ENCODE results near the gene MLXIP.

Gene MLXIP

DNA sequence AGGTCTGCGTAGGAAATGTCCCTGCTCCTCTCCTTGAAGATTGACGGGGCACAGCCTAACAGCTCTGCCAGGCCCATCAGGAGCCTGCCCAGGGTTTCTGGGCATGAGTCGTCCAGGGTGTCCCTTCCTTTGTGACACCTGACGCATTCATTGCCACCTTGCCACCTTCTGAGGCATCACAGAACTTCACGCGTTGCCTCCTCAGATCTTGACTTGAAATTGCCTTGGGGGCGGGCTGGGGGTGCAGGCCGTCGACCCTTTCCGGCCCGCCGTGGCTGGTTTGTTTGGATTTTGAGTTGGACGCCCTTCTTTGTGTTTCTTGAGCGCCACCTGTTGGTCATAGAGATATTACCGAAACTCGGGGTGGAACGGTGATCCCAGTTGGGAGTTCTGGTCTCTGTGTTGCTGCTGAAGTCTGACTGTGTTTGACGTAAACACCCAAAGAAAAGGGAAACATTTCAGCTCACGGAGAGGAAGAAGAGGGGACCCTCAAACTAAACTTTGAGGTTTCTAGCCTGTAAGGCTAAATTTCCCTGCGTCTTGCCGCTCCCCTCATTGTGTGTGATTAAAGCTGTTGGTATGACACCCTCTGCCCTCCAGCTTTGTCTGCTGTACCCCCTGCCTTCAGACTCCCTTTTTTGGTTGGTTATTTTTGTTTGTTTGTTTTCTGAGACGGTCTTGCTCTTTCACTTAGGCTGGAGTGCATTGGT is 44.6 kb downstream of the MLXIP start:
- intact Hi-C loops (cut with DNase I) = loop anchor here (1.0 to 5.0 kb wide), 2 partner anchors 69 to 206 kb away; partner anchors contain the start of gene CFAP251
- peak in 8 of 10 donors; percentile 57 to 91 (median 77) for DNase-seq

DNA sequence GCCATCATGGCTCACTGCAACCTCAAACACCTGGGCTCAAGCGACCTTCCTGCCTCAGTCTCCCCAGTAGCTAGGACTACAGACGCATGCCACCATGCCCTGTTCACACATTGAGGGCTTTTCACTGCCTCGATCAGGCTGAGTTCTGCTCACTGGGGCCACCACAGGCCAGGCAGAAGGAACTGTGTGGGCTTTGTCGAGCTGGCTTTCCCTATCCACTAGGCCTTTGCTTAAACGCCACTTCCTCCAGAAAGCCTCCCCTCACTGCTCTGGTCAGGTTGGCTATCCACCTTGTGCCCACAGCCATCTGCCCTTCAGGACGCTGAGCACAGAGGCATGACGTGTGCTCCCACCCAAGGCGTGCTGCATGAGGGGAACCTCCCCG is 45.2 kb downstream of the MLXIP start:
- DNase-seq = peak in 3 of 10 donors; percentile 26 to 57 (median 29)
- intact Hi-C loops (cut with DNase I) = loop anchor here (1.0 to 5.0 kb wide), 2 partner anchors 69 to 206 kb away; partner anchors contain the start of gene CFAP251

DNA sequence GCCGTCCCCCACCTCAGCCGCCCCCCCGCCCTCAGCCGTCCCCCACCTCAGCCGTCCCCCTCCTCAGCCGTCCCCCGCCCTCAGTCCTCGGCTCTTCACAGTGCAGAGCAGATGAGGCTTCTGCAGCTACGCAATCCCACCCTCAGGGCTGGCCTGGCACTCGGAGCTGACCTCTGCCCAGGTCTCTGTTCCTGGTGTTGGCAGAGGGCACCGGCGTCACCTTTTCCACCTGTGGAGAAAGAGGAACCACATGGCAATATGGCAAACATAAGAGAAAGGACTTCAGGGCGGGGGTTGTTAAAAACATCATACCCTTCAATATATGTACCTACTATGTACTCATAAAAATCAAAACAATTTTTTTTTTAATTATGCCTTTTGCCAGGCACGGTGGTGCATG is 45.8 kb downstream of the MLXIP start:
- DNase-seq = peak in 3 of 10 donors; percentile 1 to 32 (median 22)
- intact Hi-C loops (cut with DNase I) = loop anchor here (5.0 kb wide), 1 partner anchor 207 kb away; the partner anchor contains the start of gene CFAP251

DNA sequence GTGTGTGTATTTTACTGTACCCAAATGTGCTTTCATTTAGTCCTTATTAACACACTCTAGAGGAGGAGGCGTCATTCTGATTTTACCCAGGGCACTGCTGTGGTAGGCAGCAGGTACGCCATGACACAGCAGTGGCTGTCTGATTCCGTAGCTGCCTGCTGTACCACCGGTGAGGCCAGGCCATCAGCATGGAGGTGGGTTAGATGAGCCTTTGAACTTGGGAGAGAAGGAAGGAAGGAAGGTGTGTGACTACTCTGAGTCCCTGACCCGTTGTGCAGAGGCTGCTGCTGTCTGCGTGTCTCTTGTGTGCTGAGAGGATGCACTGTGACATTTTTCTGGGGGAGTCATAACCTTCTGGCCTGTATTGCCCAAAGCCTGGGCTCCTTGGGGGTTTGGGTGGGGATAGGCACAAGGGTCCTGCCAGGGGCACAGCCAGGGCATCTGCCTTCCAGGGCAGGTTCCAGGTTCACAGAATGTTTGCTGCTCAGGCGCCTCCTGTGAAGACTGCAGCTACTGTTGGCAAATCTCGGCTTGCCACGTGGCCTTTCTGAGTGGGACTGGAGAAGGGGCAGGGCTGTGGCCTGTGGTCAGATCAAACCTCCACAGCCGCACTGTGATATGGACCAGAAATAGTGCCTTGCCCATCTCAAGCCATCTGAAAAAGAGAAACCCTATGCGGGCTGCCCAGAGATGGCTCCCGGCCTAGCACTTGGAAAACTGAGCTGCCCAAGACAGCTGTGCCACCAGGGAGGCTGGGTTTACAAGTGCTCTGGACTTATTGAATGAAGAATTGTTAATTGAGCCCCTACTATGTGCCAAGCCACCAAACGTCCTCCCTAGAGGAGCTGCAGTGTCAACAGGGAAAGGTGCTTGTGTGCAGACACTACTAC is 47.1 kb downstream of the MLXIP start:
- DNase-seq = peak in 3 of 10 donors; percentile 39 to 67 (median 39)
- intact Hi-C loops (cut with DNase I) = no loop called here

DNA sequence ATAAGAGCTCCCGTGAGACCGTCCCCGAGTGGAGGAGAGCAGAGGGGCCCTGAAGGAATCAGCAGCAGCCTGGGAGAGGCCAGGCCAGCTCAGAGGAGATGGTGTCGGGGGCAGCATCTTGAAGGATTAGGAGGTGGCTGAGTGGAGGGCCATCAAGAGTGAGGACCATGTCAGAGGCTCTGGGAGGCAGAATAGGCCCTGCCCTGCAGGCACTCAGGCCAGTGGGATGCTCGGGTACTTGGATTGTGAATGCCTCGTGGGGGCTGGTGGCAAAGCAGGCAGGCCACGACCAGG is 47.7 kb downstream of the MLXIP start:
- intact Hi-C loops (cut with DNase I) = no loop called here
- peak in 3 of 10 donors; percentile 28 to 61 (median 35) for DNase-seq

- peak in 9 of 10 donors; percentile 27 to 91 (median 54) for DNase-seq
- intact Hi-C loops (cut with DNase I) = no loop called here
Observed at GRCh38 chr12:122126713-122127597, 48.4 kb downstream of the MLXIP start.

DNA sequence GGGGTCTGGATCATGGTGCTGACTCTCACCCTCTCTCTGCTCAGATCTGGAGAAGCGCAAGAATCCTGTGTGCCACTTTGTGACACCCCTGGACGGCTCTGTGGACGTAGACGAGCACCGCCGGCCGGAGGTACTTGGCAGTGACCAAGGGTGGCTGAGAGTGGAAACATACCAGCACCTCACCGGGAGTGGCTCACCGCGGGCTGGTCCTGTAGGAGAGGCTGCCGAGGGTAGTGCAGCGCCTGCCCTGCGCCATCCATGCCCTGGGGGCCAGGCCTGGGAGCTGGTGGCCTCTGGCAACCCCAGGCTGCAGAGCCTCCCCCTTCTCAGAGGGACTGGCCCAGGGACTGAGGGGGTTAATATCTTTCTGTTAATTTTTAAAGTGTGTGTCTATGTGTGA is 49.3 kb downstream of the MLXIP start:
- peak in 2 of 10 donors; percentile 37 to 73 for DNase-seq
- intact Hi-C loops (cut with DNase I) = no loop called here

DNA sequence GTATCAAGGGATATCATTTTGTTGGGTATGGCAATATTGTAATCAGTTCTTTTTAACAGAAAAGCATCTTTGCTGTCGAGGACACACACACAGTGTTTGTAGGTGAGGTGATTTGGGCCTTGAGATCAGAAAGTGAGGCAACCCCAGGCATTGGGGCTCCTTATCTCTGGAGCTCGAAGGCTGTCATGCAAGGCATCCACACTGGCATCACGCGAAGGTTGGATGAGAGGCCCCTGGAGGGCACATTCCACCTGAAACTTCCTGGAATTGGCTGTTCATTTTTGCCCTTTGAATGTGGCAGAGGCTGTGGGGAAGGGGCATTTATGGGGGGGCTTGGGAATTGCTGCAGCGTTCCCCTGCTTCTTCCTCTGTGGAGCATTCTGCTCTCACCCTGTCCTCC is 49.9 kb downstream of the MLXIP start:
- intact Hi-C loops (cut with DNase I) = no loop called here
- DNase-seq = peak in 1 of 10 donors; percentile 42

DNA sequence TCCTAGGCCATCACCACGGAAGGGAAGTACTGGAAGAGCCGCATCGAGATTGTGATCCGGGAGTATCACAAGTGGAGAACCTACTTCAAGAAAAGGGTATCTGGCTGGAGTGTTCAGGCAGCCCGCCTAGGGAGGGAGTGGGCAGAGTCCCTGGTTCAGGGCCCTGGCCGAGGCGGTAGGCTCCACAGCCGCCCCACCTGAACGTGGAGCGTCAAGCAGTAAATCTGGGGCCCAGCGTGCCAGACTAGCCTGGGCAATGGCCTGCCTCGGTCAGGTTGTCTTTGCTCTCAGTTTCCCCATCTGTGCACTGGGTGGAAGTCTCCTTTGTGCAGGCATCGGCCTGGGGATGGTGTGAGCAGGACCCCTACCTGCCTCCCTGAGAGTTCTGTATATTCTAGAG is 50.6 kb downstream of the MLXIP start:
- intact Hi-C loops (cut with DNase I) = no loop called here
- DNase-seq = peak in 2 of 10 donors; percentile 39 to 62

GRCh38 chr12:122130150-122130549 is 51.6 kb downstream of the MLXIP start:
- intact Hi-C loops (cut with DNase I) = loop anchor here (10.0 kb wide), 2 partner anchors 65 to 225 kb away; no protein-coding TSS in a partner anchor
- DNase-seq = peak in 2 of 10 donors; percentile 64 to 71

DNA sequence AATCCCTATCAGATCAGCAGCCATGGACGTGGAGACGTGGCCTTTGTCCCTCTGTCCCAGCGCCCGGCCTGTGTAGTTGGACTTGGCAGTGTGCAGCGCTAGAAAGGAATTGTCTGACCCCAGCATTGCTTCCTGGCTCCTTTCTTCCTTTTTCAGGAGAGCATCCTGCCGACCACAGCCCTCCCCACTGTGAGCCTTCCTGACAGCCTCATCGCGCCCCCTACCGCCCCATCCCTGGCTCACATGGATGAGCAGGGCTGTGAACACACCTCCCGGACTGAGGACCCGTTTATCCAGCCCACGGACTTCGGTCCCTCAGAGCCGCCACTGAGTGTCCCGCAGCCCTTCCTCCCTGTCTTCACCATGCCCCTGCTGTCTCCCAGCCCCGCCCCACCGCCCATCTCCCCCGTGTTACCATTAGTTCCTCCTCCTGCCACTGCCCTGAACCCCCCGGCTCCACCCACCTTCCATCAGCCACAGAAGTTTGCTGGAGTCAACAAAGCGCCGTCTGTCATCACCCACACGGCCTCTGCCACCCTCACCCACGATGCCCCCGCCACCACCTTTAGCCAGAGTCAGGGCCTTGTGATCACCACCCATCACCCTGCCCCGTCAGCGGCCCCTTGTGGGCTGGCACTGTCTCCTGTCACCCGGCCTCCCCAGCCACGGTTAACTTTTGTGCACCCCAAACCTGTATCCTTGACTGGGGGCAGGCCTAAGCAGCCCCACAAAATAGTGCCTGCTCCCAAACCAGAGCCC is 54.8 kb downstream of the MLXIP start:
- intact Hi-C loops (cut with DNase I) = loop anchor here (10.0 kb wide), 2 partner anchors 61 to 221 kb away; no protein-coding TSS in a partner anchor
- DNase-seq = peak in 2 of 10 donors; percentile 66 to 84

- DNase-seq = peak in 2 of 10 donors; percentile 44 to 54
- intact Hi-C loops (cut with DNase I) = loop anchor here (10.0 kb wide), 2 partner anchors 59 to 219 kb away; no protein-coding TSS in a partner anchor
Observed at GRCh38 chr12:122135437-122136031, 57.0 kb downstream of the MLXIP start.

- peak in 1 of 10 donors; percentile 42 for DNase-seq
- intact Hi-C loops (cut with DNase I) = loop anchor here (10.0 kb wide), 2 partner anchors 58 to 218 kb away; no protein-coding TSS in a partner anchor
Observed at GRCh38 chr12:122137229-122137628, 58.7 kb downstream of the MLXIP start.

DNA sequence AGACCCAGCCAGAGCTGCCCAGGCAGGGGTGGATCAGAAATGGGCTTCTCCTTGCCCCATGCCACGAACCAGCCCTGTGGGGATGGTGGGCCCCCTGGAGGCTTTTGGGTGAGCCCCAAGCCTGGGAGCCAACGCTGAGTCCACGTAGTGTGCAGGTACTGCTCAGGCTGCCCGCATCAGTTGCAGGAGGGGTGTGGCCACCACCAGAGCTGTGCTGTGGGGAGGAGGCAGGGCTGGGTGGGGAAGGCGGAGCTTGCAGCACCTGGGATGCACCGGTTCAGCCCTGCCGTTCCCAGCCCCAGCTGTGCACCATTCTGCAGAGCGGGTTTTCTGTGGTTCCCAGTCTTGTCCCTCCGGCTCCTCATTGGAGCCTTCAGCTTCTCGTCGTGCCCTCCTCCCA is 59.1 kb downstream of the MLXIP start:
- intact Hi-C loops (cut with DNase I) = loop anchor here (10.0 kb wide), 2 partner anchors 57 to 217 kb away; no protein-coding TSS in a partner anchor
- peak in 1 of 10 donors; percentile 53 for DNase-seq

- peak in 2 of 10 donors; percentile 21 to 55 for DNase-seq
- intact Hi-C loops (cut with DNase I) = loop anchor here (10.0 kb wide), 2 partner anchors 57 to 217 kb away; no protein-coding TSS in a partner anchor
Observed at GRCh38 chr12:122138181-122138580, 59.6 kb downstream of the MLXIP start.

- peak in 1 of 10 donors; percentile 35 for DNase-seq
- intact Hi-C loops (cut with DNase I) = loop anchor here (10.0 kb wide), 2 partner anchors 56 to 216 kb away; no protein-coding TSS in a partner anchor
Observed at GRCh38 chr12:122138616-122139015, 60.1 kb downstream of the MLXIP start.

DNA sequence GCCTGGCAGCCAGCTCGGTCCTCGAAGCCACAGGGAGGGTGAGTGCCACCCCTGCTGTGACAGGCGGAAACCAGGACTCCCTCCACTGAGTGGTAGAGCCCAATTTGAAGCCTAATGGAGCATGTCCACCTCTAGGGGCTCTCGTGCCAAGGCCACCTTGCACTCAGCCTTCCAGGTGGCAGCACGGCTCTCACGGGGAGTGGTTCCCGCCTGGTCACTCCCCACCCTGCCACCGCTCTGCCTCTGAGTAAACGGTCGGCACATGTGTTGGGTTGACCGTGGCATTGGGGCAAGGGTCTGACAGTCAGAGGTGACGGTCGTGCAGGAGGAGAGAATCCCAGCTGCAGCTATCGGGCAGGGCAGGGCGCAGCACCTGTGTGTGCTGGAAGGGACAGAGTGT is 60.7 kb downstream of the MLXIP start:
- intact Hi-C loops (cut with DNase I) = loop anchor here (10.0 kb wide), 2 partner anchors 56 to 216 kb away; no protein-coding TSS in a partner anchor
- peak in 1 of 10 donors; percentile 55 for DNase-seq

- intact Hi-C loops (cut with DNase I) = loop anchor here (10.0 kb wide), 2 partner anchors 55 to 215 kb away; no protein-coding TSS in a partner anchor
Observed at GRCh38 chr12:122139941-122140340, 61.4 kb downstream of the MLXIP start.

More at GRCh38 chr12:122139941-122140340, 61.4 kb downstream of the MLXIP start:
- DNase-seq = no peak

All from posterior cingulate gyrus (tissue), 11 donors.